LNCaP clone FGC (cell line): Measurements from ENCODE around the gene SNRPD1.
"Not testable (repeated sequence)": the region's sequence is repeated elsewhere in the genome, so short reads cannot be mapped to it uniquely, and the experiment has no call there.

Experiments used
- DNase-seq: peaks from one replicate; pipeline ENCODE4 v3.0.0-alpha.2; 2011; ENCODE audit warnings: low read depth
- H3K4me3 ChIP-seq: 2 replicates; pipeline ENCODE4 v1.5.1; 2011; ENCODE audit warnings: mild to moderate bottlenecking, low read depth, low read length, control low read depth
- CTCF ChIP-seq: IDR thresholded peaks from 2 replicates; pipeline ENCODE4 v1.5.1; 2012; ENCODE audit warnings: mild to moderate bottlenecking; ENCODE audit not compliant: control insufficient read depth, insufficient read depth; ENCODE audit errors: extremely low read depth

SNRPD1 gene

GRCh38 chr18:21629089-21629832 lies 17.1 kb downstream of the SNRPD1 start:
- H3K4me3 ChIP-seq: no peak overlapping the region
- no peak for TF ChIP-seq CTCF
- DNase-seq: no peak

GRCh38 chr18:21632393-21632792 lies 20.3 kb downstream of the SNRPD1 start:
- H3K4me3 ChIP-seq: no peak overlapping the region
- 0 out of 2 replicates have a peak, but pooled peaks have one; percentile 19 for TF ChIP-seq CTCF
- no peak for DNase-seq

- DNase-seq: no peak
- TF ChIP-seq CTCF: no peak
- no peak overlapping the region for H3K4me3 ChIP-seq
These were observed 22.6 kb downstream of the SNRPD1 start for GRCh38 chr18:21634588-21635199.

DNA sequence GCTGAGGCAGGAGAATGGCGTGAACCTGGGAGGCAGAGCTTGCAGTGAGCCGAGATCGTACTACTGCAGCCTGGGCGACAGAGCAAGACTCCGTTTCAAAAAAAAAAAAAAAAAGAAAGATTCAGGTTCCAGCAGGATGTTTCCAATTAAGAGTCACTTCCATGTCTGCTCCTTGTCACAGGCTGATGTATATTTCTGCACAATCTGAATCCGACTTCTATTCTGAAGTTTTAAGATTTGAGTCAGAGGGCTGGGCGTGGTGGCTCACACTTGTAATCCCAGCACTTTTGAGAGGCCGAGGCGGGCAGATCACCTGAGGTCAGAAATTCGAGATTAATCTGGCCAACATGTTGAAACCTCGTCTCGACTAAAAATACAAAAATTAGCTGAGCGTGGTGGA lies 24.7 kb downstream of the SNRPD1 start:
- no peak overlapping the region for H3K4me3 ChIP-seq
- no peak for DNase-seq
- no peak for TF ChIP-seq CTCF

GRCh38 chr18:21638822-21639221 lies 26.7 kb downstream of the SNRPD1 start:
- peak; percentile 67 for DNase-seq
- peak overlapping the region; percentile 9; the same call in 1 of the 2 replicates for H3K4me3 ChIP-seq
- TF ChIP-seq CTCF: no peak

DNA sequence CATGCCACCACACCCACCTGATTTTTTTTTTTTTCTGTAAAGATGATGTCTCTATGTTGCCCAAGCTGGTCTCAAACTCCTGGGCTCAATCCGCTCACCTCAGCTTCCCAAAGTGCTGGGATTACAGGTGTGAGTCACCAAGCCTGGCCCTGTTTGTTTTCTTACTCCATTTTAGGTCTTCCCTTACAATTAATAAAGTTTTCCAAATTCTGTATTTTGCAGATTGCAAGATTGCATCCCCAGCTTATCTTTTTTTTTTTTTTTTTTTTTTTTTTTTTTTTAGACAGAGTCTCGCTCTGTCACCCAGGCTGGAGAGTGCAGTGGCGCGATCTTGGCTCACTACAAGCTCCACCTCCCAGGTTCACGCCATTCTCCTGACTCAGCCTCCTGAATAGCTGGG lies 28.3 kb downstream of the SNRPD1 start:
- H3K4me3 ChIP-seq, DNase-seq: not testable (repeated sequence)

DNA sequence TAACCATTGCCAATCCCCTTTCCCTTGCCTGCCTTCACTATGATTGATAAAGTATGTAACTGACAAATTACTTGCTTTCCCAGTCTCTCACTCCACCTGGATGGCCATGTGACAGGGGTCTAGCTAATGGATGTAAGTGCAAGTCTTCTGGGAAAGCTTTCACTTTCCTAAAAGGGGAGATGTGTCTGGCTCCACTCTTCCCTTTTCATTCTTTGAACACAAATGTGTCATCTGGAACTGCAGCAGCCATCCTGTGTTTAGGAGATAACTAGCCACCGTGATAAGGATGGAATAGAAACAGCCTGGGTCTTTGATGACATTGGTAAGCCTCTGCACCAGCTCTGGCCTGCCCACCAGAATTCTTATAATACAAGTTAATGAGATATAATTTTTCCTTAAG lies 38.2 kb downstream of the SNRPD1 start:
- H3K4me3 ChIP-seq: no peak overlapping the region
- TF ChIP-seq CTCF: no peak
- DNase-seq: no peak
